GM12873 (cell line): ENCODE results near the gene CA10.

ENCODE experiments used
- CTCF ChIP-seq: IDR thresholded peaks from 2 replicates; pipeline ENCODE4 v1.5.1; 2012; ENCODE audit warnings: low read depth, mild to moderate bottlenecking, moderate library complexity, low read length, control low read depth; ENCODE audit not compliant: insufficient read depth; ENCODE audit errors: missing control alignments

CA10 gene

GRCh38 chr17:51765282-51766135 is 393.0 kb downstream of the CA10 start:
- no peak for TF ChIP-seq CTCF

DNA sequence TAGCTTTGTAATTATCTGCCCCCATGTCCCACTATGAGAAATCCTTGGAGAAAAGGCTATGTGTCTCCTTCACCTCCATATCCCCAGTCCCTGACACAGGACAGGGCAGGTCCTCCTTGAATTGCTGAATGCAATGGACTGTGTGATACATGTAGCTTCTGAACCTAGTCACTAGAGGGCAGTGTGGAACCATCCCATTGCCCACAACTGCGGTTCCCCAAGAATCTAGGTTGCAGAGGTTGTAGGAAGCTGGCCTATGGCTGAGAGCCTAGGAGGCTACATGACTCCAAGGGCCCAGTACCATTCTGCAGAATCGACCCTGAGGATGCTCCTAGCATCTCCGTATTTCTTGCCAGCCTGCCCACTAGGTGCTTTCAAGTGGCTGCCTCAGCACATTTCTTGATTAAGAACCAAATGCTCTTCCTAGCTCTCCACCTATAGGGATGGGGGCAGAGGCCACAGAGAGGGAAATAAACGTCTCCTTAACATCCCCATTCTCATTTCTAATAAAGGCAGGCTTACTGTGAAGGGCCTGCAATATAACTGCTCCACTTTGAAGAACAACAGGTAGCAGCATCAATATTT is 394.0 kb downstream of the CA10 start:
- peak; percentile 90 for TF ChIP-seq CTCF

- TF ChIP-seq CTCF: no peak
Observed at GRCh38 chr17:51763058-51763457, 395.5 kb downstream of the CA10 start.

DNA sequence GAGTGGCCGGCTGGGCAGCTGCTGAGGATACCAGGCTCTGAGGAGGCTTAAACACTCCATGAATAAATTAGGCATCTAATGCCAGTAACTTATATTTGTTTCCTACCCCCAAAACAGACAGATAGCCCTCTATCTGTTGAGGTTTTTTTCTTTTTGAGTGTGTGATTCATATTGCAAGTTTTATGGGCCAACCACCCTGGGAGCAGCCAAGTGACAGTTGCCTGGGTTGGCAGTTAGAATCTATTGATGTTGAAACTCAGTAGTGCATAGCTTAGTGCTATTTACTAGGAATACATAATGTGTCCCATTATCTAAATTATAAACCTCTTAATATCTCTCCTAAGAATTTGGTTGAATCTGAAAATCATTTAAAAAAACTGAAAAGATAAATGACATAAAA is 397.4 kb downstream of the CA10 start:
- no peak for TF ChIP-seq CTCF

DNA sequence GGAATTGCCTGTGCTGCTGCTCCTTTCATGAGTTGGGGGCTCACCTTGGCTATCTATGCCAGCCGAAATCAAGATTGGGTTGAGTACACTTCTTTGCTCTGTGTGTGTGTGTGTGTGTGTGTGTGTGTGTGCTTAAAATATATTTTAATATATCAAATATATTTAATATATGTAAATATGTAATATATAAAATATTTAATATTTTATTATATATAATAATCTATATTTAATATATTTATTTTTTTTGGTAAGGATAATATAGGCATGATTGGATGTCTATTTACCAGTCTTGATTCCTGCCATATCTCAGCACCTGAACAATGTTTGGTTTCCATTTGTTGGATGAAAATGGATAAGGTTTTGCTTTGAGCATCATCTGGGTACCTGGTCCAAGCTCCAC is 399.3 kb downstream of the CA10 start:
- no peak for TF ChIP-seq CTCF

DNA sequence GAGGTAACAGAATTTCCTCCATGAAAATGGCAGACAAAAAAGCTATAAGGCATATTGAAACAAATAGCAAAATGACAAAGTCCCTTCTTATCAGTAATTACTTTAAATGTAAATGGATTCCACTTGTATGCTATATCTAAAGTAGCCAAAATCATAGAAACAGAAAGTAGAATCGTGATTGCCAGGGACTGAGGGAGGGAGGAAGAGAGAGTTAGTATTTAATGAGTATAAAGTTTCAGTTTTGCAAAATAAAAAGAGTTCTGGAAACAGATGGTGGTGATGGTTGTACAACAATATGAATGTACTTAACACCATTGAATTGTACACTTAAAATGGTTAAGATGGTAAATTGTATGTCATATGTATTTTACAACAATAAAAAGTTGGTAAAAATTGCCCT is 407.4 kb downstream of the CA10 start:
- TF ChIP-seq CTCF: no peak

DNA sequence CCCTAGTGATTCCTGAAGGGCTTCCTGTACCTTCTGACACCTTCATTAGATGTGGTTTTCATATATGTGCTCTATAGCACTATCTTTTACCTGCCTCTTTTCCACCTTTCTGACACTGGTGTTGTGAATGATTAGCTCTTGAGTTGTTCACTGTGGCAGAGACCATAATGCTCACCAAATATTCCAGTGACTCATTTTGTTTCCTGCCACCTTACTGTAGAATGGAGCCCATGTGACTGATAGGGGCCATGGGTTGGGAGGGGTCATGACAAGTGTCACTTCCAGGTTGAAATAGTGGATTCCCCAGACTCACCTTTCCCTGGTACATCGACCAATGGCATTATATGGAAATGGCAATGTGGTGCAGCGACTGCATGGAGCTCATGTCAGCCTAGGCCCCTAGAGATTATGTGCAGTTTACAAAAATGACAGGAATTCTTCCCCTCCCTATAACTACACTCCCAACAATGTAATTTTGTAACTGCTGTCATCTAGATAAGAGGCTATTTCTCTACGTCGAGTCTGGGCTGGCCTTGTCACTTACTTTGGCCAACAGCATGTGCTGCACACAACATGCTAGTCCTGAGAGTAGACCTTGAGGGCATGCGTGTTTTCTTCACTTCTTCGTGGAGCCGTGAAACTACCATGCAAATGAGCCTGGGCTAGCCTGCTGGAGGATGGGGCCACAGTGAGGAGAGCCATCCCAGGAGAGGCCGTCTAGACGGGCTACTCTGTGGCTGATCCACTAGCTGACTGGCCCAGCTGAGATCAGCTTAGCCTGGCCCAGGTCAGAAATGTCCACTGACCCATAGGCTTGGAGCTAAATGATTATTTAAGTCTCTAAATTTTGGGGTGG is 409.5 kb downstream of the CA10 start:
- TF ChIP-seq CTCF: no peak
